Ecto neural progenitor cell (in vitro differentiated cells): Measurements from ENCODE around the gene ART5.

ENCODE experiments used
- DNase-seq: peaks from one replicate; pipeline ENCODE4 v3.0.0-alpha.2; 2018; ENCODE audit warnings: low spot score

The ART5 gene

DNA sequence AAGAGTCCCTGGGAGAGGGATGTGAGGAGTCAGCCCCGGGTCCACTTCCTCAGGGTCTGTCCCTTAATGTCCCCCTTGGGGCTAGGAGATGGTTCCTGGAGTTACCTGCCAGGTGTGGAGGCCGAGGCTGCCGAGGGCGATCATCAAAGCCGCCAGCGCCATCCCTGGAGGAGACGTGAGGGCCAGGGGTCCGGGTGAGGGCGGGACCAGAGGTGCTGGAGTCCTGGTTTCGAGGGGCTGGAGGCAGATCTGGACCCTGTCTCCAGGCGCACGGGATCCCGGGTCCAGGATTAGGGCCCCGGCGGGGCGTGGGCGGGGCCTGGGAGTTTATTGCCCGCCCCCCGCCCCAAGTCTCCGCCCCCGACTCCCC, at the start of gene ART5:
TSS of gene ART5 (minus strand) at position 292 of the 370 bp plus-strand sequence. CDS start at position 162, 130 bp downstream.
- no peak for DNase-seq

- DNase-seq = no peak
These were observed 45.0 kb upstream of the ART5 start for GRCh38 chr11:3686751-3687150.

GRCh38 chr11:3685923-3686322, 44.1 kb upstream of the ART5 start:
- DNase-seq = no peak

DNA sequence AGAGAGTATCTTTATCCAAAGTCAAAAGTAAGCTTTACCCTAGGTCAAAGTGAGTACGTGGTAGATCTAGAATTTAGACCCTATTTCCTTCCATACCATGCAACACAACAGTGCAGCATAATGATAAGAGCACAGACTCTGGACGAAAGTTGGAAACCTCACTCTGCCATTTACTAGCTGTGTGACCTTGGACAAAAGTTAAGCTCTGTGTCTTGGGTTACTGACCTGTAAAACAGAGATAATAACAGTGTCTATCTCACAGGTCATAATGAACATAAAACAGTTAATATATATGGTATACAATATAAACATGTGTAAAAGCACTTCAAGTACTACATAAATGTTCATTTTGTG, 43.0 kb upstream of the ART5 start:
- no peak for DNase-seq

DNA sequence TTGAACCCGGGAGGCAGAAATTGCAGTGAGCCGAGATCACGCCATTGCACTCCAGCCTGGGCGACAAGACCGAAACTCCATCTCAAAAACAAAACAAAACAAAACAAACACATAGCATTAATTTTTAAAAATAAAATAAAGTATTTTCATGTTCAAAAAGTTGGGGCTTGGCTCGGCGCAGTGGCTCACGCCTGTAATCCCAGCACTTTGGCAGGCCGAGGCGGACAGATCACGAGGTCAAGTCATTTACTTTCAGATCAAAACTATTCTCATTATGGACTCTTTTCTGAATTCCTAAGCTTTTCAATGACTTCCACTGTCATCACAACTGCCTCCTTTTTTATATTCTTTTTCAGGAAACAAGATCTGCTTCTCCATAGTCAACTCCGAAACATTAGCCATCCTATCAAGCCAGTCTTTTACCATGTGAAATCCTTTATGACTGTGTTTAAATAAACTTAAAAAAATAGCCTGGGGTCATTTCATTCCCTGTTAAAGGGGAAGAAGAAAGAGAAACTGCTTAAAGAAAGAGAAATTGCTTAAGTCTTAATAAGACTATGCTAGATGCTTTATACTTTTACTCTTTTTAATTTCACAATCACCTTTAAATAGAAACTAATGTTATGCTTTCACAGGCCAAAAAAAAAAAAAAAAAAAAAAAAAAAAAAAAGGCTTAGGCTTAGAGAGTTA, 42.5 kb upstream of the ART5 start:
- DNase-seq = no peak

DNA sequence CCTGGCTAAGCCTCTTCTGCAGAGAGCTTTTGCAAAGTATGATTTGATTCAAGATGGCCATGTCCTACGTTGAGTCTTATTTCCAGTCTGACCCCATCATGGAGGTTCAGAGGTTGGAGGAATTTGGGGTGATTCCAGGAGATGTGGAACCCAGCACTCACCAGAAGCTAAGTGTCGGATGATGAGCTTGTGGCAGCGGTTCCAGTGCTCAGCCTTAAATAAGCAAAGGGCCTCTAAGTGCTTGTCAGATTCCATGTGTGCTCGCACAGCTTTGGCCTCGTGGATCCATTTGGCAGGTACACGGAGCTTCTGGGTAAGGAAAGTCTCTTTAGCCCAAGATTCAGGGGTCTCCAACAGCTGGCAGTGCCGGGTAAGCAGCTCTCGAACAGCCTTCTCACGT, 41.2 kb upstream of the ART5 start:
- no peak for DNase-seq

DNA sequence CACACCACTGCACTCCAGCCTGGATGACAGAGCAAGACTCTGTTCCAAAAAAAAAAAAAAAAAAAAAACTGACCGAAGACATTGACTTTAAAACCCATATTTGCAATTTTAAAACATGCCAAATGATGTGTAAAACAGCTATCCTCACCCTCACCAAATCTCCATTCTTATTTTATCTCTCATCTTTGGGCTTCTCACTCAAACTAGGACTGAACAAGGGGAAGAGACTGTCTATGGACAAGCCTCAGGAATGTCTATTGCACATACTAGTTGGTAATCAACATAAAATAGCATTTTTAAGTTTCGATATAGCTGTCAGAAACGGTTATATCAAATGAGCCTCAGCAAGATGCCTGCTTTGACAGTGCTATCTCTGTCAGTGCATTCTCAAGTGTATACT, 37.3 kb upstream of the ART5 start:
- DNase-seq = no peak

- DNase-seq = no peak
These were observed 34.2 kb upstream of the ART5 start for GRCh38 chr11:3675971-3676370.

GRCh38 chr11:3674189-3674588, 32.4 kb upstream of the ART5 start:
- DNase-seq = no peak

DNA sequence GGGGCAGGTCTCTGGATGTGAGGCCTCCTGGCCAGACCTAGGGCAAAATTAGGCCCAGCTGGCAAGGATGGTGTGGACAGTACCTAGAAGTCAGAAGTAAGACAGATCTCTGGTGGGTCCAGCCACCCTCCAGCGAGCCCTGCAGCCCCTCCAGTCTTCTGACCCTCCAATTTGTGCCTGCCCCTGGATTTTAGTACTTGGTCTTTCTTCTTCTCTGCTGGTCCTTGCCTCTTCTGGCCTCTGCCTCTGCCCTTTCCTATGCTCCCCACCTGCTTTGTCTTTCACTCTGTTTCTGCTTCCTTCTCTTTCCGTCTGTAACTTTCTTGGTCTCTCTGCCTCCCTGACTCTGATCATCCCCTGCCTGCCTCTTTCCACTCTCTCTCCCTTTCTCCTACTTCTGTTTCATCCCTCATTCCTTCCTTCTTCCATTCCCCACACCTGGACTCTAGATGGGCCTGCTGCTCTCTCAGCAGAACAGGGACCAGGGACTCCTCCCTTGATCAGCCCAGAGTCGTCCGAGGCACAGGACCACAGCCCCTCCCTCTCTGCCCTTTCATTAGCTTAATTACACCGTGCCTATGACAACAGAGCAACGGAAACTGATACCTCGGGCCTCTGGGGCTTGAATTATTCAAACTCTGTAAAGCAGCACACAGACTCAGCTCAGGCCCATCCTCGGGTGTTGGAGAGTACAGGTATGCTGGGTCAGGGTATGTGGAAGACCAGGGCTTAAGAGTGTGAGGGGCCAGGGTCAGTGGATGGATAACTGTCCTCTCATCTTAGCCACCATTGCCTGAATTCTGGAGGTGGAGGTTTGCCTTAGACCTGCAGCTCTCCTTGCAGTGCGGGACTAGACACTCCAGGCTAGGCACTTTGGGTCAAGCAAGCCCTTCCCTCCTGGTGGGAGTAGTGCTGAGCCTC, 29.8 kb upstream of the ART5 start, which contains the start of gene CHRNA10:
TSS of gene CHRNA10 (minus strand) at position 51 of the 921 bp plus-strand sequence. CDS start 72 bp downstream, outside the sequence.
- no peak for DNase-seq

- no peak for DNase-seq
These were observed 28.0 kb upstream of the ART5 start for GRCh38 chr11:3669742-3670183.

GRCh38 chr11:3669128-3669527, 27.3 kb upstream of the ART5 start:
- DNase-seq = no peak

DNA sequence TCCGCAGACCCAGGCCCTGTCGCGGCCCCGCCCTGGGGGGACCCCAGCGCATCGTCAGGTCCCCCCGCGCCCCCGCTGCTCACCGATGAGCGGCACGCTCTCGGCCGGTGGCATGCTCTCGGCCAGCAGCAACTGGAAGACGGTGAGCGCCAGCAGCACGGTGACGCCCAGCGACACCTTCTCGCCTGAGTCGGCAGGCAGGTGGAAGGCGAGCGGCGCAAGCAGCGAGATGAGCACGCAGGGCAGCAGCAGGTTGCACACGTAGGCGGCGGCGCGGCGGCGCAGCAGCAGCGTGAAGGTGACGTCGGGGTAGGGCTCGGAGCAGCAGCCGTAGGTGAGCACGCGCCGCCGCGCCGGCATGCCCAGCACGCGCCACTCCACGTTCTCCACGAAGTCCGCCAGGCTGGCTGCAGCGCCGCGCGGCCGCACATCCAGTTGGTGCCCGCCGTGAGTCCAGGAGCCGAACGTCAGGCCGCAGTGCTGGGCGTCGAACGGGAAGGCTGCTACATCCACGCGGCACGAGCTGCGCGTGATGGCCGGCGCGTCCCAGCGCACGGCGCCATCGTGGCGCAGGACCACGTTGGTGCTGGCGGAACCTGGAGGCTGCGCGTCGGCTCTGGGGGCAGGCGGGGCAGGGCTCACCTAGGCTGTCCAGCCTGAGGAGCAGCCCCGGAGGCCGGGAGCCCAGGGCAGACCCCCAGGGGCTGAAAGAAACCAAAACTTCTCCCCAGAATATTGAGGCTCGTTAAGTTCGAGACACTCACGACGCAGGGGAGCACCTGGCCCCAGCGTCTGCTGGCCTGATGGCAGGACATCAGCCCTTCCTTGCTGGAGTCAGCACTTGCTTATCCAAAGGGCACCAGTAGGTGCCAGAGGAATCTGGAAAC, 25.6 kb upstream of the ART5 start:
- DNase-seq = no peak

- no peak for DNase-seq
These were observed 24.3 kb upstream of the ART5 start for GRCh38 chr11:3666023-3666530.

GRCh38 chr11:3665336-3666022, 23.7 kb upstream of the ART5 start:
- DNase-seq = no peak

DNA sequence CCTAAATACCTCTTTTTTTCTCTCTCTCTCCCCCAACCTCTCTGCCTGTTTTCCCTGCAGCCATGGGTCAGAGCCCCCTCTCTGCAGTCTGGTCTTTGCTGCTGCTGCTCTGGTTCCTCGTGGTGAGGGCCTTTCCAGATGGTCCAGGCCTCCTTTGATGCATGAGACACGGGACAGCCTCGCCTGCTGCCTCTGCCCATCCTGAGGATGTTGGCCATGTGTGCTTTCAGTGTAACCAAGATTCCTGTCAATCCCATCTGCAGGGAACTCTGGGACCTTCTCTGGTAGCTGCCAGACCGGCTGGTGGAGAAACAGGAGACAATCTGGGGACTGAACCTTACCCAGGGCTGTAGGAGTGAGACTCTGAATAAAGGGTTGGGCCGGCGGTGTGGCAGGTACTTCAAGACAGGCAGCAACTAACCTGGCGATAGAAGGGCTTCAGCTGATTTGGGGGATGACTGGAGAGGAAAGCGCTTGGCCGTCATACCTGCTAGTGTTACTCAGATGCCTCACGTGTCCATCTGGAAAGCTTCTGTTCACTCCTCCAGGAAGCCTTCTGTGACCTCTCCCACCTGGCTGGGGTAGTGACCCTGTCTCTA, 22.3 kb upstream of the ART5 start:
- DNase-seq = no peak

- DNase-seq = no peak
These were observed 21.1 kb upstream of the ART5 start for GRCh38 chr11:3662856-3663255.

- DNase-seq = no peak
These were observed 19.2 kb upstream of the ART5 start for GRCh38 chr11:3660960-3661359.

- no peak for DNase-seq
These were observed 18.1 kb upstream of the ART5 start for GRCh38 chr11:3659595-3660515.

DNA sequence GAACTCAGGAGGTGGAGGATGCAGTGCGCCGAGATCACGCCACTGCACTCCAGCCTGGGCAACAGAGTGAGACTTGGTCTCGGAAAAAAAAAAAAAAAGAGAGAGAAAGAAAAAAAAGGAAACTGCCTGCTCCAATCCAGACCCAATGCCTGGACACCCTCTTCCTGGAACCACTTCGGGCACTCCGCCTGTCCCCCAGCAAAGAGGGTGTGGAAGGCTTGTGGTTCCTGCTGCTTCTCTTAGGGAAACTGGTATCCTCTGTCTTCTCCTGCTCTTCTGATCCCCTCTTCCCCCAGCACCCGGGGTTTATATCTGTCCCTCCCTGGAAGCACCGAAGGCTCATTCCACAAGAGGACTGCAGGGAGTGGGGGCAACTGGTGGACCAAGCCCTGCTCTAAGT, 16.5 kb upstream of the ART5 start:
- no peak for DNase-seq
